ENCODE data around the gene MAML2. TPM values are rescaled to one million over a fixed set of nuclear protein-coding genes. Genes with fewer than 3 reads are reported as not detected.

The MAML2 gene
- total RNA-seq, 1 donor from 2014 or later = 3.8 TPM

DNA sequence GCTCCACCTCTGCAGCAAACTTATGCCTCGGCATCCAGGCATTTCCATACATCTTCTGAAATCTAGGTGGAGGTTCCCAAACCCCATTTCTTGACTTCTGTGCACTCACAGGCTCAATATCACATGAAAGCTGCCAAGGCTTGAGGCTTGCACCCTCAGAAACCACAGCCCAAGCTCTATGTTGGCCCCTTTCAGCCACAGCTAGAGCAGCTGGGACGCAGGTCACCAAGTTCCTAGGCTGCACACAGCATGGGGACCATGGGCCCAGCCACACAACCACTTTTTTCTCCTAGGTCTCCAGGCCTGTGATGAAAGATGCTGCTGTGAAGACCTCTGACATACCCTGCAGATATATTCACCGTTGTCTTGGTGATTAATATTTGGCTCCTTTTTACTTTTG, 394.4 kb downstream of the MAML2 start:
- peaks cover 43% of the 10 kb centered on the region for H3K9me3 Mint-ChIP-seq
- Histone ChIP-seq H3K4me1 (no peaks in the 10 kb centered on the region), H3K79me2 (ENCODE audit: low read depth) (no peaks in the 10 kb centered on the region), H3K27me3 (no peaks in the 10 kb centered on the region), H3K36me3 (no peaks in the 10 kb centered on the region), H3F3A (ENCODE audit: low read depth) (no peaks in the 10 kb centered on the region), H4K20me1 (ENCODE audit: low read depth) (no peaks in the 10 kb centered on the region), H3K27ac (no peak overlapping the region), H3K4me2 (no peak overlapping the region), H2AFZ (replicated peaks) (no peak overlapping the region), H3K9me3 (ENCODE audit: low read depth) (peaks cover 6% of the 10 kb centered on the region), H3K9ac (no peak overlapping the region), H3K4me3 (no peak overlapping the region)
- no peaks in the 10 kb centered on the region for H3K4me1 Mint-ChIP-seq
- no peak for DNase-seq (ENCODE audit: low spot score)
- no peak overlapping the region for H3K27ac Mint-ChIP-seq
- H3K27me3 Mint-ChIP-seq (ENCODE audit: insufficient read depth, low read depth) = no peaks in the 10 kb centered on the region
- TF ChIP-seq, protein P1, sequence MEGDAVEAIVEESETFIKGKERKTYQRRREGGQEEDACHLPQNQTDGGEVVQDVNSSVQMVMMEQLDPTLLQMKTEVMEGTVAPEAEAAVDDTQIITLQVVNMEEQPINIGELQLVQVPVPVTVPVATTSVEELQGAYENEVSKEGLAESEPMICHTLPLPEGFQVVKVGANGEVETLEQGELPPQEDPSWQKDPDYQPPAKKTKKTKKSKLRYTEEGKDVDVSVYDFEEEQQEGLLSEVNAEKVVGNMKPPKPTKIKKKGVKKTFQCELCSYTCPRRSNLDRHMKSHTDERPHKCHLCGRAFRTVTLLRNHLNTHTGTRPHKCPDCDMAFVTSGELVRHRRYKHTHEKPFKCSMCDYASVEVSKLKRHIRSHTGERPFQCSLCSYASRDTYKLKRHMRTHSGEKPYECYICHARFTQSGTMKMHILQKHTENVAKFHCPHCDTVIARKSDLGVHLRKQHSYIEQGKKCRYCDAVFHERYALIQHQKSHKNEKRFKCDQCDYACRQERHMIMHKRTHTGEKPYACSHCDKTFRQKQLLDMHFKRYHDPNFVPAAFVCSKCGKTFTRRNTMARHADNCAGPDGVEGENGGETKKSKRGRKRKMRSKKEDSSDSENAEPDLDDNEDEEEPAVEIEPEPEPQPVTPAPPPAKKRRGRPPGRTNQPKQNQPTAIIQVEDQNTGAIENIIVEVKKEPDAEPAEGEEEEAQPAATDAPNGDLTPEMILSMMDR (IDR thresholded peaks at IDR 0.05) = no peak
- TF ChIP-seq EZH2phosphoT487 (IDR thresholded peaks at IDR 0.05) (no peak), EZH2 (IDR thresholded peaks at IDR 0.05) (no peak)
- peaks cover 5% of the 10 kb centered on the region for H3K36me3 Mint-ChIP-seq
- H3K4me3 Mint-ChIP-seq = no peak overlapping the region

DNA sequence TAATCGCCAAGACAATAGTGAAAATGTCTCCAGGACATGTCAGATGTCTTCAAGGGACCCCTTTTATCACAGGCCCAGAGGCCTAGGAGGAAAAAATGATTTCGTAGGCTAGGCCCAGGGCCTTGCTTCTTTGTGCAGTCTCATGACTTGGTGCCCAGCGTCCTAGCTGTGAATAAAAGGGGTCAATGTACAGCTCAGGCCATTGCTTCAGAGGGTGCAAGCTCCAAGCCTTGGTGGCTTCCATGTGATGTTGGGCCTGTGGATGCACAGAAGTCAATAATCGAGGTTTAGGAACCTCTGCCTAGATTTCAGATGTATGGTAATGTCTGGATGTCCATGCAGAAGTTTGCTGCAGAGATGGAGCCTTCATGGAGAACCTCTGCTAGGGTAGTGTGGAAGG, 398.4 kb downstream of the MAML2 start:
- no peak overlapping the region for H3K4me3 ChIP-seq
- H3K4me1 ChIP-seq = no peaks in the 10 kb centered on the region
- Mint-ChIP-seq H3K4me1 (no peaks in the 10 kb centered on the region), H3K27me3 (ENCODE audit: insufficient read depth, low read depth) (no peaks in the 10 kb centered on the region), H3K4me3 (no peak overlapping the region), H3K36me3 (peaks cover 5% of the 10 kb centered on the region), H3K9me3 (peaks cover 47% of the 10 kb centered on the region), H3K27ac (no peak overlapping the region)
- no peak for DNase-seq (ENCODE audit: low spot score)
- H3K4me2 ChIP-seq = no peak overlapping the region
- H3K27me3 ChIP-seq = no peaks in the 10 kb centered on the region
- no peaks in the 10 kb centered on the region for H3F3A ChIP-seq (ENCODE audit: low read depth)
- H3K9ac ChIP-seq = no peak overlapping the region
- H3K9me3 ChIP-seq (ENCODE audit: low read depth) = peaks cover 6% of the 10 kb centered on the region
- no peaks in the 10 kb centered on the region for H3K36me3 ChIP-seq
- TF ChIP-seq, protein P1 (IDR thresholded peaks at IDR 0.05) = no peak
- TF ChIP-seq EZH2phosphoT487 (IDR thresholded peaks at IDR 0.05) (no peak), EZH2 (IDR thresholded peaks at IDR 0.05) (no peak)
- no peak overlapping the region for H3K27ac ChIP-seq
- H4K20me1 ChIP-seq (ENCODE audit: low read depth) = no peaks in the 10 kb centered on the region
- H3K79me2 ChIP-seq (ENCODE audit: low read depth) = no peaks in the 10 kb centered on the region
- H2AFZ ChIP-seq (replicated peaks) = no peak overlapping the region

DNA sequence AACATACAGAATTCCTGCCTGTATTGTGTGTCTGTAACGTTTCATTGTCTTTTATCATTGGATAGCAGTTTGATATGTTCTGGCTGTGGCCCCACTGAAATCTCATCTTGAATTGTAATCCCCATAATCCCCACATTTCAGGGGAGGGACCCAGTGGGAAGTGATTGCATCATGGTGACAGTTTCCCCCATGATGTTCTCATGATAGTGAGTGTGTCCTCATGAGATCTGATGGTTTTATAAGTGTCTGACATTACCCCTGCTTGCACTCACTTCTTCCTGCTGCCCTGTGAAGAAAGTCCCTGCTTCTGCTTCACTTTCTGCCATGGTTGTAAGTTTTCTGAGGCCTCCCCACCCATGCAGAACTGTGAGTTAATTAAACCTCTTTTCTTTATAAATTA, 399.4 kb downstream of the MAML2 start:
- Mint-ChIP-seq H3K4me1 (no peaks in the 10 kb centered on the region), H3K27ac (no peak overlapping the region), H3K9me3 (peaks cover 39% of the 10 kb centered on the region), H3K36me3 (peaks cover 3% of the 10 kb centered on the region), H3K27me3 (ENCODE audit: insufficient read depth, low read depth) (no peaks in the 10 kb centered on the region), H3K4me3 (no peak overlapping the region)
- Histone ChIP-seq H3F3A (ENCODE audit: low read depth) (no peaks in the 10 kb centered on the region), H3K36me3 (no peaks in the 10 kb centered on the region), H3K9ac (no peak overlapping the region), H3K4me2 (no peak overlapping the region), H4K20me1 (ENCODE audit: low read depth) (no peaks in the 10 kb centered on the region), H3K4me3 (no peak overlapping the region), H3K79me2 (ENCODE audit: low read depth) (no peaks in the 10 kb centered on the region), H2AFZ (replicated peaks) (no peak overlapping the region), H3K9me3 (ENCODE audit: low read depth) (peaks cover 6% of the 10 kb centered on the region), H3K27ac (no peak overlapping the region), H3K27me3 (no peaks in the 10 kb centered on the region), H3K4me1 (no peaks in the 10 kb centered on the region)
- no peak for DNase-seq (ENCODE audit: low spot score)
- TF ChIP-seq, protein P1 (IDR thresholded peaks at IDR 0.05) = no peak
- TF ChIP-seq EZH2 (IDR thresholded peaks at IDR 0.05) (no peak), EZH2phosphoT487 (IDR thresholded peaks at IDR 0.05) (no peak)

Data from neural progenitor cell (in vitro differentiated cells).